GM18499 (cell line): ENCODE measurements around the gene CD200.

Source experiments
- ATAC-seq: cut with Tn5 transposase; IDR thresholded peaks from one replicate; pipeline ENCODE4 v1.9.1; 2021; ENCODE audit warnings: moderate number of reproducible peaks; ENCODE audit not compliant: insufficient read depth, unreplicated experiment

Gene CD200, protein sequence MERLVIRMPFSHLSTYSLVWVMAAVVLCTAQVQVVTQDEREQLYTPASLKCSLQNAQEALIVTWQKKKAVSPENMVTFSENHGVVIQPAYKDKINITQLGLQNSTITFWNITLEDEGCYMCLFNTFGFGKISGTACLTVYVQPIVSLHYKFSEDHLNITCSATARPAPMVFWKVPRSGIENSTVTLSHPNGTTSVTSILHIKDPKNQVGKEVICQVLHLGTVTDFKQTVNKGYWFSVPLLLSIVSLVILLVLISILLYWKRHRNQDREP

DNA sequence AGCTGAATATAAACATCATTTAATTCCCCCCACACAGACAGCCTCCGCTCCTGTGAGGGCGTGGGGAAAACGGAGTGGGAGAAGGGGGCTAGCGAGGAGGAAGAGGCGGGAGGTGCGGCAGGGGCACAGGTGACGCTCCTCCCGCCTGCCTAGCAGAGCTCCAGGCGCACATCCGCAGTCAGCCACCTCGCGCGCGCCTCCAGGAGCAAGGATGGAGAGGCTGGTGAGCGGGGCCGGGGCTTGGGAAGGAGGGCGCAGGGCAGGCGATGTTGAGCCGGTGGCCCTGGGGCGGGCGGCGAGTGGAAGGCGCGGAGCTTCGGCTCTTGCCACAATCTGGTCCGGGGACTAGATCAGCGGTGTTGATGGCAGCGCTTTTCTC, at the start of gene CD200:
TSS of gene CD200 (plus strand) at position 155 of the 379 bp plus-strand sequence. CDS start at position 212, 57 bp downstream.
- ATAC-seq: no peak

DNA sequence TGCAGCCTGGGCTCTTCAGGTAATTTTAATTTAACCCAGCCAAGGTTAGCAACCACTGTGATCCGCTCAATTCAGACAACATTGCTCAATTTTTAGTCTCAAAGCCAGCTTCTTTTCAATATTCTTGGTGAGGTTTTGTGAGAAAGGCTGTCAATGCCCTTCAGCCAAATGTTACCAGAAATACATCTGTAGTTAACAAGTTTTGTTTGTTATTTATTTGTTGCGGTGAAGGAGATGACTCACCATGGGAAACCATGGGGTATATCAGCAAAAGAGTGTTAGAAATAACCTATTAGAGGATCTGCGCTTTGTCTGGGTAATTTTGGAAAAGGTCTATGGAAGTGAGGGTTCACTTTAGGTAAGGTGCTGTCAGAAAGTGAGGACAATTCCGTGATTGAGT, 43.9 kb upstream of the CD200 start:
- ATAC-seq: no peak

DNA sequence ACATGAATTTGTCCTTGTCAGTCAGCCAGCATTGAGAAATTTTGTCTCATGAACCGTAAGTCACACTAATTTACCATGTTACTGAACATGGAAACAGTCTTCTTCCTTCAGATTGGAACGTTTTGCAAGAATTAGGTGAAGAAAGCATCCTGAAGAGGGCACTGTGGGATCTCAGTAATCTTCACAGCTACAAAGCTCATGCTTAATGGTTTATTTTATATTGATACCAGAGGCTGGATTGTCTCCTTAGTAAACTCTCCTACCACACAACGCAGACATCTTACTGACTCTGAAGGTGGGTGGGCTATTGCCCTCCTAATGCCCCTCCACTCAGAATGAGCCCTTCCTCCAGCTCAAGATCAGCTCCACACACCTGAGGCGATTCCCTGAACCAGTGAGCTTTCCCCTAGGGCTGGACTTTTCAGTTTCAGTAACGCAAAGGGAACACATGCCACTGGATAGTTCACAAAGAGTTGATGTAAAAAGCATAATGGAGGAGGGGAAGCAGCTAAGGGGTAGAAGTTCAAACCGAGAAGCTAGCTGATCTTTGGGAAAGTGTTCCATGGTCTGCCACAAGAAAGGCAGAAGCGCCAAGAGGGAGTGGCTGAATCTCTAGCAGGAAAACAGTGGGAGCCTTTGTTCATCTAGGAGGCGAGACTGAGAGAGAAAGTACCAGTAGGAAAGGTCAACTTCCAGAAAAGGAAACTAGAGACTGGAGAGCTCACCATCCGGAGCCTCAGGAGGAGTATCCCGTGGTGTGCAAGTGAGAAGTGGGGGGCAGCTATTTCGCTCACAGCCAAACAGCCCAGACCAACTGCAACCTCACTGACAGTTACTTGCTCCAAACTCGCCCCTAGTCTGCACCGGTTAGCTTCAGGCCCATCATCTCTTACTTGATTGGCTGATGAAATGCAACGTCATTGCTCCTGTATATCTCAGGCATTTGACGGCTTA, 39.3 kb upstream of the CD200 start, which contains the start of gene SLC9C1:
TSS of gene SLC9C1 (minus strand) at position 849 of the 954 bp plus-strand sequence. CDS start 7,425 bp downstream, outside the sequence.
- ATAC-seq: no peak

DNA sequence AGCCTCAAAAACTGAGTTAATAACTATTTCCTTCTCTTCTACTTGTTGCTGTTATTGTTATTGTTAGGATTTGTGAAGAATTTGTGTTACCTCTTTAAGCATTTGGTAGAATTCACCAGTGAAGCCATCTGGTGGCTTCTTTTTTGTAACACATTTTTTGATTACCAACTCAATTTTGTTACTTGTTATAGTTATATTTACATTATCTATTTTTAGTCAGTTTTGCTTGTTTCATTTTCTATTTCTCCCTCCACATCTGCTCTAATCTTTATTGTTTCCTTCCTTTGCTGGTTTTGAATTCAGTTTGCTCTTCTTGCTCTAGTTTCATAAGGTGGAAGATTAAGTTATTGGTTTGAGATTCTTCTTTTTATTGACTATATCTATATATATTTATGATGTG, 35.2 kb upstream of the CD200 start:
- ATAC-seq: no peak

DNA sequence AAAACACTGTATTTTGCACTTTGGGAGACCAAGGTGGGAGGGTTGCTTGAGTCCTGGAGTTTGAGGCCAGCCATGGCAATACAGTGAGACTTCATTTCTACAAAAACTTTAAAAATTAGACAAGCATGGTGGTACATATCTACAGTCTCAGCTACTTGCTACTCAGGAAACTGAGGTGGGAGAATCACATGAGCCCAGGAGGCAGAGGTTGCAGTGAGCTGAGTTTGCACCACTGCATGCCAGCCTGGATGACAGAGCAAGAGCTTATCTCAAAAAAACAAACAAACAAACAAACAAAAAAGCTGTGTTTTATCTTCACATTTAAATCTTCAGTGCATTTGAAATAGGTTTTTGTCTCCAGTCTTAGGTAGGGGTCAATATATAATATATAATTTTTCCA, 34.2 kb upstream of the CD200 start:
- ATAC-seq: no peak

DNA sequence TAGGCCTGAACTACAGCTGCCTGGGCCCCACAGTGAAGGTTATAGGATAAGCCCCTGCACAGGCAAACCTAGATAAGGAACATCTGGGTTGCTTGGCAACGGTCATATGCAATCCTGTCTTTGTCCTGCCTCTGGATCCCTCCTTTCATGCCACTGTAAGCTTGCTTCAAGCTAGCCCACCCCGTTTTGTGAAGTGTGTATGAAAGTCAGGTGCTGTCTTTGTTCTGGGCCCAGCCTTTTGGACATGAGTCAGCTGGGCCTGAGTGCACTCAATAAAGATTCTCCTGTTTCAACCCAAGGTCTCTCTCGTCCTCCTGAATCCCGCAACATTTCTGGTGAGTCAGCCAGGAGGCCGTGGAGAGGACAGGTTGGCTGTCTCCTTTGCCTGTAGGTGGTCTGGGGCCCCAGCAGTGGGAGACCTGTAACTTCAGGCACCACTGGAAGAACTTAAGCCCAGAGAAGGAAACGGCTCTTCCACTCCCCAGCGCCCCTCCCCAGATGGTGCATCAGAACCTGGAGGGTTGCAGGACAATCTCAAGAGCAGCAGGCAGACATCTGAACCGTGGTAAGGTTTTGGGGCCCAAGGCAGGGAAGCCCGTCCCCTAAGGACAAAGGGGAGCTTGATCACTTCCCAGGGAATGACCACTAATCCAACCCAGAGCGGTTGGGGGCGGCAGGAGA, 30.7 kb upstream of the CD200 start:
- no peak for ATAC-seq

DNA sequence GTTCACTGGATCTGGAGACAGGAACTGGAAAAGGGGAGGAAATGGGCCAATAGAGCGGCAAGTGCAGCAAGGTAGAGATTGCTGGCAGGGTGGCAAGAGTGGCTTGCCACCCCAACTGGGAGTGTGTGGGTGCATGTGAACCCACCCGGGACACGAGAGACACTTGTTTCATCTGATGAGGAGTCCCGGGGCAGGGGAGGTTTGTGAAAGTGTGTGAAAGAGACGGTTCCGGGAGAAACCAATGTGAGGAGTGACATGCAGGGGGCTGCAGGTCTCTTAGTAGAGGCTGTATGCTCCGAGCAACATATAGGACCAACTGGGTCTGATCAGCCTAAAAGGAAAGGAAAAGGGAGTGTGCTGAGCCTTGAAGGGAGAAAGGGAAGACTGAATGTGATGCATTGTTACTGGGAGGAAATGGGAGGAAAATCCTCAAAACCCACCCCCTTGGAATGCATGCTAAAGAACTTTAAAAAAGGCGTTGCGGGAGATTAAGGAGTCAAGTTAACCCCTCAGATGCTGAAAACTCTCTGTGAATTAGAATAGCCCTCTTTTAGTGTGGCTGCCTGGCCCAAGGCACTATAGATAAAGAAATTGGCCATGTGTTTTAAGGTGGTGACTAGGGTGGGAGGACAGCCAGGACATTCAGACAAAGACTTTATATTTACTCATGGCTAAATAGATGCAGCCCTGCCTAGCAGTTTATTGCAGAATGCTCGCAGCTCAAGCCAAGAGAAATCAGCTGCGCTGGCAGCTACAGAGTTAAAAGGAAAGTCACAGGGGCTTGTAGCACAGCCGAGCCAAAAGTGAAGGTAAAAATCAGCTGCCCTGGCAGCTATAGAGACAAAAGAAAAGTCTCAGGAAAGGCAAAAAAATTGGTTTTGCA, 29.8 kb upstream of the CD200 start:
- ATAC-seq: no peak

DNA sequence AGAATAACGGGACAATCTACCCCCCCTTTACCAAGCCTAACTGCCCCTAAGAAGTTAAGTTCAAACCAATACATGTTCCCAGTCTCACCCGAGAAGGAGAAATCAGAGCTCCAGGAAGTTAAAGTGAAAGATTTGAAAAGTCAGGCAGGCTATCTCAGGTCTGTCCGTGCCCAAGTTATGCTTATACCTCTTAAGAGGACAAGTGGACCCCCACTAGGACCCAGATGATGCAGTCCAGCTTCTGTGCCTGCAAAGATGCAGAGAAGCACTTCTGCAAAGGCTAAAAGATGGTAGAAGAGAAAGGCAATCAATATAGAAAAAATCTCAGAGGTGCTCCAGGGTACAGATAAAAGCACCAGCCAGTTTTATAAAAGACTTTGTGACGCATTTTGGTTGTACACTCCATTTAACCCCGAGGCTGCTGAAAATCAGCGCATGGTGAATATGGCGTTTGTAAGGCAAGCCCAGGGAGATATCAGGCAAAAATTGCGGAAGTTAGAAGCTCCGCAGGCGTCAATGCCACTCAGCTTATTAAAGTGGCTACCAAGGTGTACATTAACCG, 29.1 kb upstream of the CD200 start:
- no peak for ATAC-seq

DNA sequence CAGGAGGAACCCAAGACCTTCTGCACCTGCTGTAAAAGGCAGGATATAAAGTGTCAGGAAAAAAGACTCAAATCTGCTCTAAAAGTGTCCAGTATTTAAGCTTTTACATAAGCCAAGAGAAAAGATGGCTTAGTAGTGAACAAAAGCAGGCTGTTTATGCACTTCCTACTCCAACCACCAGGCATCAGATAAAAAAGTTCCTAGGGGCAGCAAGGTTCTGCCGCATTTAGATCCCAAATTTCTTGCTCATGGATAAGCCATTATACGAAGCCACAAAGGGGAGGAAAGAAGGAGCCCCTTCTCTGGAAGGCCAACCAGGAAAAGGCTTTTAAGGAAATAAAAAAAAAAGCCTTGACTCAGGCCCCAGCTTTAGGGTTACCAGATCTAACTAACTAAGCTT, 28.3 kb upstream of the CD200 start:
- ATAC-seq: no peak

DNA sequence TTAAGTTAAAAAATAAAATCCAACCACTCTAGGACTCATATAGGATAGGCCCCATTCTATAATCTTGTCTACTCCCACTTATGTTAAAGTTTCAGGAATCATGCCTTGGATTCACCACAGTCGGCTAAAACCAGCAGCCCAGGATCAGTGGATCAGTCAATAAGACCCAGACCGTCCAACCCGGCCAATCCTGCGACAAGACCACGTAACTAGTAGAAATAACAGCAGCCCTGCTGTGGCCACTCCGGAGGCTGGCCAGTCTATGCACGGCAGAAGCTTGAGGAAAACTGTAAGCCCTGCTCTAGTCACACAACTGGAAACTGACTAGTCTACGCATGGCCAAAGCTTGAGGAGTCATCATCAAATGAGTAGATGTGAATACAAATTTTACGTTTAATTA, 26.1 kb upstream of the CD200 start:
- no peak for ATAC-seq

DNA sequence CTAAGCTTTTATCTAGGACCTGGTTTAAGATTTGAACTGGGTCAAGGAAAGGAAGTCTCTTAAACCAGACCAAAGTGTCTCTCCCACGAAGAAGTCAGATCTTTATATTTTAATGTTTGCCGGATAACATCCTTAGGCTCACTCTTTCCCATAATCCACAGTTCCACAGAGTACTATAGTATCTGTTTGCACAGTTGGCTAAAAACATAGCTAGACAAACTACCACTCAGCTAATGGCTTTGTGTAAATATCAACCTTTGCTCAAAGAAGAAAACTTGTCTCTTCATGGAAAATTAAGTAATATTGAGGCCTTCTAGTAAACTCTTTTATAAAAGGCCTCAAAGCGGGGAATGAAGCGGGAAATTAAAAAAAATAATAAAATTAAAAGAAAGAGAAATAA, 25.4 kb upstream of the CD200 start:
- no peak for ATAC-seq

DNA sequence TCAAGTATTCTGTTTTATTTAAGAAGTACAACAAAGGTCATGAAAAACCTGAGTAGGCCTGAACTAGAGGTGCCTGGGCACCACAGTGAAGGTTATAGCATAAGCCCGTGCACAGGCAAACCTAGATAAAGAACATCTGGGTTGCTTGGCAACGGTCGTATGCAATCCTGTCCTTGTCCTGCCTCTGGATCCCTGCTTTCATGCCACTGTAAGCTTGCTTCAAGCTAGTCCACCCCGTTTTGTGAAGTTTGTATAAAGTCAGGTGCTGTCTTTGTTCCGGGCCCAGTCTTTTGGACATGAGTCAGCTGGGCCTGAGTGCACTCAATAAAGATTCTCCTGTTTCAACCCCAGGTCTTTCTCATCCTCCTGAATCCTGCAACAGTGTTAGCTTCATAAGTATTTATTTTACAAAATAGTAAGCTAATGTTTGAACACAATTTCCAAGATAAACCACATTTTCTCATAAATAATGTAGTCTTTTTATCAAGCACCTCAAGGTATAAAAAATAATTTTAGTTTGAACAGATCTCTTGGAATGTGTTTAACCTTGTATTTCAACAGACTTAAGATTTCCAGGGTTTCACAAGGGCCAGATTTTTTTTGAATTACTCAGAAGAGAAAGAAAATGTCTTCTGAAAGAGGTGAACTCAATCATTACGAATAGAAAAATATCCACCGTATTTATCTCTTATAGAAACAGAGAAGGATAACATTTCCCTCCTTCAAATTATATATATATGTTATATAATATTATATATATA, 24.6 kb upstream of the CD200 start:
- no peak for ATAC-seq

DNA sequence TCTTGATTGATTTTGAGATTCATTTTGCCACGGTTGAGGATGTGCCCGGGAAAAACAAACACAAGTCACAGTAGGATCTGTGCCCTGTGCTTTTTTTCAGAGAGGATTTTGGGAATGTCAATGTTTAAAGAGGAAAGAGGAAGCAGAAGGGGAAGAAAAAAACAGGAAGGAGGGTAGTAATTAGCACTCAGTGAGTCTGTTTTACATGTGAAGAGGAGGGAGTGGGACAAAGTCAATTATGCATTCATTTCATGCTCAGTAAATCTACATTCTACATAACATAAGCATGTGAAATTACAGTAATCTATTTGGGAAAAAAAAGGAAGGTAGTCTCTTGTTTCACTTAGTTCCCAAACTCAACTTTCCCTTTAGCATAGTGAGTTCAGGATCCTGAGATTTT, 18.3 kb upstream of the CD200 start:
- ATAC-seq: no peak

DNA sequence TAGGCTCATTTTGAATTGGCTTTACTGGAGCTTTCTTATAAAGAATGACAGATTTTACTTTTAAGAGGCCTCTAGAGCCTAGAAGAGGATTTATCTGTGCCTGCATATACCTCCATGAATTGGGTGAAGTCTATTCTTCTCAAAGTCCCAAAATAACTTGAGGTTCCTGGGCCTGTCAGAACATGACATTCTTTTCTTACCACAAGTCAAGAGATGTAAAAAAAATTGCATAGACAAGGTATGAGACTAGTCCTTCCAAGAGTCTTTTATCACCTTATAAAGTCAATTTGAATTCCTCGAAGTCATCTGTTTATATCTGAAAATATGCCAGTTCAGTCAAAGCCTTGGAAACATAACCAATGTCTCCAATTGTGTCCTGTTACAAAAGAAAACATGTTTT, 17.2 kb upstream of the CD200 start:
- no peak for ATAC-seq

DNA sequence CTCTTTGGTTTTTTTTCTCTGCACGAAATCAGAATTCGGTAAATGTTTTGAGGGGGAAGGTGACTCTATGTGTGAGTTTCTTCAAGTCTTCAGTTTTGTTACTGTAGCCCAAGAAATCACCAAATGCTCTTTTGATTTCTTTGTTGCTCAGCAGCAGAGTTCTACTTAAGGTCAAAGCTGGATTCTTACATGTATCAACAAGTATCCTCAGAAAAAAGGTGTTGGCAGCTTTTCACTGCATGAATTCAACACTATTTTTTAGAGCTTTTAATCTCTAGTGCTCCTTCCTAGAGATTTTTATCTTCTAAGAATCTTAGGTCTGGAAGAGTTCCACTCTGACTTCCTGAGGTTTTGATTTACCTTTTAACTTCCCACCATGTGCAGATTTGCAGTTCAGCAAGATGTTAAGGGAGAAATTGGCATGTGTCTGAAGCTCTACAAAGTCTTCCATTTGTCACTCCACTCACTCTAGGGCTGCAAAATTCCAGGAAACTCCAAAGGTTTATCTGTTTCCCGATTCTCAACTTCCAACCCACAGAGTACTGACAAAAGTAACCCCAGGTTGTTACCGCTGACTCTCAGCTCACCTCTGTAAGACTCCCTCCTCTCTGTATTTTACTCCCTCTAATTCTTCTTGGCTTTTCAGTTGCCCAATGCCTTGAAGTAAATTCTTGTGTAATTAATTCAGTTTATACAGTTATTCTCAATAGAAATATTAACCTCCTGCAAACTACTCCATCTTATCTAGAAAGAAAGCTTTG, 13.3 kb upstream of the CD200 start:
- no peak for ATAC-seq

DNA sequence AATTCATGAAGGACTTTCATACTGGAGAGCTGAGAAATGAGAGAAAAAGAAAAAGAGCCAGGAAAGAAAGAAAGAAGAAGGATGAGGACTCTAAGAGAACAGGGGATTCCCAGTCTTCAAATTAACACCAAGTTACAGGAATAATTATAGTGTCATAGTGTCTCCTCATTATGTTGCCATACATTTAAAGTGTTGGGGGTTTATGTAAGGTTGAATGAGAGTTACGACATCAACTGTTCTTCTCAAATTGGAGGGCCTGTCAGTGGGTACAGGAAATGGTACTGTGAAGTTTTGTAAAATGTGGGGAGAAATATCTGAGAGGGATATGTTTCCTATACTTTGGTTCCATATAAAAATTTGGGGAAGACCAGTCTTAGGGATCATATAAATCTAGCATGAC, 12.3 kb upstream of the CD200 start:
- ATAC-seq: no peak

DNA sequence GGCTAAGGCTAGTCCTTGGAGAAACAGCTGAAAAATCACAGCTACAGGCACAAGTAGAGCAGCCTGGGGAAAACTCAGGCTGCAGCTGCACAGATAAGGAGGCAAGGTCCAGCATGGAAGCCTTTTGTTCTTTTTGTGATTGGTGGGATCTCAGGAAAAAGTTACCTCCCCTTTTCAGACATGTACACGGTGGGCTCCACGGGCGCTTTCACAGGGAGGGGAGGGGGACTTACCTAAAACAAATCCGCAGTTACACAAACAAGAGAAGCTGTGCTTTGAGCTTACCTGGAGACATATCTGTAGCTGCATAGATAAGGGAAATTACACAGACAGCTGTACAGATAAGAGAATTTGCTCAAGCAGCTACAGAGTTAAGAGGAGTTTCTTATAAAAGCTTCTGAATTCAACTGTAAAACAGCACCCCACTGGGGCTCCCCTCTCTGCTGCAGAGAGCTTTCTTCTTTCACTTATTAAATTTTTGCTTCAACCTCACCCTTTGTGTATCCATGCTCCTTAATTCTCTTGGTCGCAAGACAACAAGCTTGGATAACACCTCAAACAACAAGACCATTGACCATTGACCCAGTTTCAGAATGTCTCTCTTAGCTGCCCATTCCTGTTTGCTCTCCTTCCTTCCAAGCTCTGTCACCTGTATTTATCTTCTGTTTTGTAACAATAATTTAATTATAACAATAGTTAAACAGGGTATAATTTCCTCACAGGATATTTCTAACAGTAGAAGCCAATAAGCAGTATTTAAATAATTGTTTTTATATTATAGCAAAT, 10.9 kb upstream of the CD200 start:
- no peak for ATAC-seq
